HG03442 (cell line): ENCODE results near the gene FGF19.

ENCODE experiments used
- ATAC-seq: cut with Tn5 transposase; IDR thresholded peaks from one replicate; pipeline ENCODE4 v1.9.1; 2021; ENCODE audit warnings: mild to moderate bottlenecking, moderate library complexity; ENCODE audit not compliant: unreplicated experiment

Gene FGF19, protein sequence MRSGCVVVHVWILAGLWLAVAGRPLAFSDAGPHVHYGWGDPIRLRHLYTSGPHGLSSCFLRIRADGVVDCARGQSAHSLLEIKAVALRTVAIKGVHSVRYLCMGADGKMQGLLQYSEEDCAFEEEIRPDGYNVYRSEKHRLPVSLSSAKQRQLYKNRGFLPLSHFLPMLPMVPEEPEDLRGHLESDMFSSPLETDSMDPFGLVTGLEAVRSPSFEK

DNA sequence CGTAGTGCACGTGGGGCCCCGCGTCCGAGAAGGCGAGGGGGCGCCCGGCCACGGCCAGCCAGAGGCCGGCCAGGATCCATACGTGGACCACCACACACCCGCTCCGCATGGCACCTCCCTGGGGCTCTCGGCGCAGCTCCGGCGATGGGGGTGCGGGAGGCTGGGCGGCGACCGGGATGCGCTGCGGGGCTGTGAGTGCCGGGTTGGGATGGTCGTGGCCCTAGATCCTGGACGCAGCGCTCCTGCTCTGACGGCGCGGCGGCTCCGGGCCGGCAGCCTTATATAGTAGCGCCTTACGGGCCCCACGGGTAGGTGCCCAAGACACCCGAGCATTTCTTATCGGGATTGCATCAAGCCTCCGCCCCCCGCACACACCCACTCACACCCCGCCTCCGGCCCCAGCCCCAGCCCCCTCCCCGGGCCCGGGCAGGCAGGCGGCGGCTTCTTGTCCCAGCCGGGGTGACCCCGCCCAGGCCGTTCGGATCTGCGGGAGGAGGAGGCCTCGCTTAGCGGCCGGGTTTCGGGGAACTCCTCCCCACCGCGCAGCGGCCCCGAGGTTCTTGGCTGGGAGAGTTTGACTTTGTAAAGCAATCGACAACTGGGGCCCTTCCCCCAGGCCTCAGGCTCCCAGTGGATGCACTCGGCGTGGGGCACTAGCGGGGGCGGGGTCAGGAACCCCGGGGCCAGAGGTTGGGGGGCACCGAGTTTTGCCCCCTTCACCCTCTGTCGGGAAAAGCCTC lies at the start of gene FGF19:
FGF19 (minus strand) TSS at position 255 of the 740 bp plus-strand sequence; CDS start at position 109, 146 bp downstream.
- no peak for ATAC-seq

DNA sequence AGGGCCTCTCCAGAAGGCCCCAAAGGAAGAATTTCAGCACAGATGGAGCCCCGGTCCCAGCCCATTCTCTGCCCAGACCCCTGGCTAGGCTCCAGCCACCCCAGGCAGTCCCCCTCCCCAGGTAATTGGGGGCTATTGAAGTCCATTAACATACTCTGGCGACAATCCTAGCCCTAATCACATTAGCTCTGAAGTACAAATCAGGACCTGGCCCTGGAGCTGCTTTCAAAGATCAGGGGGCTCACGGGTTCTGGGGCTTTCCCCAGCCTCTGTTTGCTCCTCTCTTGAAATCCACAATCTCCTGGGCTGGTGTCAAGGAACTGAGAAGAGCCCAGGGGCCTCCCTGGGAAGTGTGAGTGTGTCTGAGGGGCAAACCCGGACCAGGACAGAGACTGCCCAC lies 49.1 kb upstream of the FGF19 start:
- no peak for ATAC-seq

DNA sequence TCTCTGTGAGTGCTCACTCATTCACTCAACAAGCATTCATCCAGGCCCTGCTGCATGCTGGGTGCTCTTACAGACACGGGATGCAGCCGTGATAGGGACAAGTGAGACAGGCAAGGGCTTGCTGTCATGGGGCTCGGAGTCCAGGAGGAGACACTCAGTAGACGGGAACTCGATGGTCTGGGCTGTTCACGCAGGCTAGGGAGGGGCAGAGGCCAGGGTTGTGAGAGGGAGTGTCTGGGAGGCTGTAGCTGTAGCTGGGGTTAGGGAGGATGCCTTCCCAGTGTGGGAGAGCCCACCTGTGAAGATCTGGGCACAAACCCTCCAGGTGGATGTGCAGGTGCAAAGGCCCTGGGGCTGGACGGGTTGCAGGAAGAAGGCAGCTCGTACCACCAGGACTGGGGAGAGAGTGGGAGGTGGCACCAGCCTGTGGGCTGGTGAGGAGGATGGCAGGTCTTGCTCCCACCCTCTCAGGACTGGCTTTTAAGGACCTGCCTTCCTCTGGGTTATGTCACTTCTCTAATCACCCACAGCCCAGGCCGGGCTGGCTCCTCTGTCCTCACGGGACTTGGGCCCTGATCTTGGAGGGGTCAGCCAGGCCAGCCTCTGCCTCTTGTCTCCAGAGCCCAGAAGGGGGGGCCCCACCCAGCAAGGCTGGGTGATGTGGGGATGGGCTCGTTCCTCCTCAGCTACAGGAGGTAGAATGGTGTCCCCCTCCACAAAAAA lies 47.2 kb upstream of the FGF19 start:
- ATAC-seq = no peak

DNA sequence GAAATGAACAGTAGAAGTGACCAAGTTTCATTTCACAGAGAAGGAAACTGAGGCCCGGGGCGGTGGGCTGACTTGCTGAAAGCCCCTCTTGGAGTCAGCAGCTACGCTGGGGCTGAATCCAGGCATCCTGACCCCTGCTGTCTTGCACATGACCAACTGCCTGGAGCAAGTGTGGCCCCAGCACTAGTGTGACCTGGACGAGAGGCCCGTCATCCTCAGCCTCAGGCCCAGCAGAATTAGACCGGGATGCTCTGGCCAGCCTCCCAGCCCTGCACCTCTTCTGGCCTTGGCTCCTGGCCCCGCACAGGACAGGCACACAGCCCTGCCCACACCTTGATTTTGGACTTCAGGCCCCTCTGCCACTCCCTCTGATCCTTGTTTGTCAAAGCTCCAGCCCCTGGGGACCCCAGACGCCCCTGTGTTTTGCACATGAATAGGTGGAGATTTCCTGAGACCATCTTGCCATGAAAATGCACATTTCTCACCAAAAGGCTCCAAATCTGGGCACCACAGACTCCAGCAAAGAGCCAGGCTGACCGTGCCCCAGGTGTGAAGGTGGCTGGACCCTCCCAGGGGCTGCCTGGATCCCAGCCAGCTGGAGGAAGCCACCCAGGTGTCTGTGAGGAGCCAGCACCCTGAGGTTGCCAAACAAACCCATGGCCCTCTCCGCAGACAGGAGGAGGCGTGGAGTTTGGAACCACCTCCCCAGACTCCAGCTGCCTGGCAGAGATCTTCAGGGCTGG lies 46.5 kb upstream of the FGF19 start:
- no peak for ATAC-seq

DNA sequence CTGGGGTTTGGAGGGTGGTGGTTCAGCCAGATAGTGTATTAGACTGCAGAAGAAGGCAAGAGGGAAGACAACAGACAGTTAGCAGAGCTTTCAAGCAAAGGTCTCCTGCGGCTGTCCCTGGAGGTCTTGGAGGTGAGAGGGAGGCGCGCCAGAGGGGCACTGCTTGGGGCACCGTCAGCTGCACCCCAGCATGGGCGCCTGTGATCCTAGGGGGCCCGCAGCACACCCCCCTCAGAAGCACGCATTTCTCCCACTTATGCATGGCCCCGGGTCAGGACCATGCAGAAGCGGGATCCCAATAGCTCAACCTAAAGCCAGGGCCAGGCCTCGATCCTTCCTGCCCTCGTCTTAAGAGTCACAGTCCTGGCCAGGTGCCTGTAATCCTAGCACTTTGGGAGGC lies 44.8 kb upstream of the FGF19 start:
- no peak for ATAC-seq

DNA sequence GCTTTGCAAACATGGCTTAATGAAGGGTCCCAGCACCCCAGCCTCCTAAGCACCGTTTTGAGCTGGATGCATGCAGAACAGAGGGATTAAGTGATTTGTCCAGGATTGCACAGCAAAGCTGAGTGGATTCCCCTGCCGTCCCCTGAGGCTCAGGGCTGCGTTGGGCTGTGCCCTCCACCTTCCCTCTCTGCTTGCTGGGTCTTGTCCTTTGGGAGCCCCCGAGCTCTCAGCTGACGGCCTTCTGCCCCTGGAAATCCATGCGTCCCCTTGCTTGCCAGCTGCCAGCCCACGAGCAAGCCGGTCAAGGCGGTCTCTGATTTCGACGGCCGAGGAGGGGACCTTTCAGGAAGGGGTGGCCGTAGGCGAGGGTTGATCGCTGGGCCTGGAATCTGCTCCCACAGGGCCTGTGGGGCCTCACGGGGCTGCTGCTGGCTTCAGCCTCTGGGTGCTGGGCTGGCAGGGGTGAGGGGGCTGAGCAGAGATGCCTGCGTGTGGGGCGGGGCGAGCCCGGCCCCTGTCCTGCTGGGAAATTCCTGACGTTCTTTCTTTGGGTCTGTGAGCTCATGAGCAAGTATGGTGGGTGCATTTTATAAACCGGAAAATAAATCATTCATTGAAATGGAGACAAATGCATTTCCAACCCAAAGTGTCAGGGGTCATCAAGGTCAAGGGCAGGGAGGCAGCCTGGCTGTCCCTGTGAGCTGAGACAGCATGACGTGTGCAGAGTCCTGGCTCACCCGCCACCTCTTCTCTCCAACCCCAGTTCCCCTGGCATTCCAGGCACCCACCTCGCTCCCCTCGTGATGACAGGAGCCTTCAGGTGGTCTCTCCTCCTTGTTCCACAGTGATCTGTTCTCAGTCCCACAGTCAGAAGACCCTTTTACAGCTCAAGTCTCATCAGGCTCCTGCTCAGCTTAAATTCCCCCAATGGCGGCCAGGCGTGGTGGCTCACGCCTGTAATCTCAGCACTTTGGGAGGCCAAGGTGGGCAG lies 43.2 kb upstream of the FGF19 start:
- no peak for ATAC-seq

DNA sequence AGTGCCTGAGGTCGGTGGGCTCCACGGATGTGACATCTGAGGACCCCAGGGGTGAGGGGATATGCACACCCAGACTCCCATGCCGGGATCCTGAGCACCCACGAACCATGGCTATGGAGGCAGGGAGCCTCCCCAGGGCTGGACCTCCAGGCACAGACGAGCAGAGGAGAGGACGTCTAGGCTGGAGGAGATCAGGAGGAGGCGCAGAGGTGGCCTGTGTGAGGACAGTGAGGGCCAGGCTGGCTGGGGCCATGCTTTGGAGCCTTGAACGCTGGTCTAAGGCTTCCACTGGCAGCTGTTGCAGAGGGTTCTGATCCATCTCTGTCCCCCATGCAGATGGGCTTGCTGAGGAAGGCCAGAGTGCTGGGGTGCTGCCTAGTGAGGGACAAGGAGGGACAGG lies 42.3 kb upstream of the FGF19 start:
- ATAC-seq = no peak

DNA sequence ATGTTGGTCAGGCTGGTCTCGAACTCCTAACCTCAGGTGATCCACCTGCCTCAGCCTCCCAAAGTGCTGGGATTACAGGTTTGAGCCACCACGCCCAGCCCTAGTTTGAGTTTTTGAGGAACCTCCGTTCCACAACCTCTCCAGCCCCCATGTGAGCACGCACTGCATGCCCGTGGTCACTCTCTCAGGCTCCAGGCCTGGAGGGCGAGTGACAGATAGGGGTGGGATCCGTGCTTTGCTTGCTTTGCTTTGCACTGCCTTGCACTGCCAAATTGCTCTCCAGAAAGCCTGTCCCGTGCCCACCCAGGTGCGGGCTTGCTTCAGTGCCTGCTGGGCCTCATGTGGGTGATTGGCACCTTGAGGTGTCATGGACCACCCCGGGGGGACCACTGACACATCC lies 41.4 kb upstream of the FGF19 start:
- no peak for ATAC-seq

DNA sequence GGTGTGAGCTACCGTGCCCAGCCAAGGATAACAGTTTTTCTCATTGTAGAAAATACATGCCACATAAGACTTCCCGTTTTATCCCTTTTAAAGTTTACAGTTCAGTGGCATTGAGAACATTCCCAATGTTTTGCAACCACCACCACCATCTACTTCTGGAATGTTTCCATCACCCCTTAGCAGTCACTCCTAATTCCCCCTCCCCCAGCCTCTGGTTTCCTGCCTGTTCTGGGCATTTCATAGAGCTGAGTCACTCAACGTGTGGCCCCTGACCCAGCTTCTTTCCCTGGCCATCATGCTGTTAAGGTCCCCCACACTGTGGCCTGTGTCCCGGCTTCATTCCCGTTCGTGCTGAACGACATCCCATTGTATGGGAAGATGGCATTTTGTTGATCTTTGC lies 40.6 kb upstream of the FGF19 start:
- no peak for ATAC-seq

DNA sequence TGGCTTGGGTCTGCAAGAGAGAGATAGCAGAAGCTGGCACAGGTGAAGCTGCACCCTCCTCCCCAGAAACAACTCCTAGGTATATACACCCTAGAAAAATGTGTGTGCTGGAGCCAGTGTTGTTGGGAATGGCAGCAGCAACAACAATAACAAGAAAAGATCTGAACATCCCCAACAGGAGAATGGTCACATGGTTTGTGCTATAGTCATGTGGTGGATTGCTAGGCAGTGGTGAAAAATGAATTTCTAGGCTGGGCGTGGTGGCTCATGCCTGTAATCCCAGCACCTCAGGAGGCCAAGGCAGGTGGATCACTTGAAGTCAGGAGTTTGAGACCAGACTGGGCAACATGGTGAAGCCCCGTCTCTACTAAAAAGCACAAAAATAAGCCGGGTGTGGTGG lies 31.0 kb upstream of the FGF19 start:
- no peak for ATAC-seq

DNA sequence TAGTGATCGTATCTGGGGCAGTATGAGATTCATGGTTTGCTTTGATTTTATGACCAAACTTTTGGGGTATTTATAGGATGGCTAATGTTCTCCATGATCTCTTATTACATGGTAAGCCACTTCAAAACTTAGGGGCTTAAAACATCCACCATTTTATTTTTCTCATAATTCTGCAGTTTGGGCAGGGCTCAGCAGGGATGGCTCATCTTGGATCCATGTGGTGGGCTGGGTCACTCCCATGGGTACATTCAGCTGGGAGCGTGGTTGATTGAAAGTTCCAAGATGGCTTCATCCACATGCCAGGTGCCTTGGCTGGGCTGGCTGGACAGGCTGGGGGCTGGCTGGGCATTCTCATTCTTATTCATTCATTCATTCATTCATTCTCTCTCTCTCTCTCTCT lies 30.5 kb upstream of the FGF19 start:
- no peak for ATAC-seq

DNA sequence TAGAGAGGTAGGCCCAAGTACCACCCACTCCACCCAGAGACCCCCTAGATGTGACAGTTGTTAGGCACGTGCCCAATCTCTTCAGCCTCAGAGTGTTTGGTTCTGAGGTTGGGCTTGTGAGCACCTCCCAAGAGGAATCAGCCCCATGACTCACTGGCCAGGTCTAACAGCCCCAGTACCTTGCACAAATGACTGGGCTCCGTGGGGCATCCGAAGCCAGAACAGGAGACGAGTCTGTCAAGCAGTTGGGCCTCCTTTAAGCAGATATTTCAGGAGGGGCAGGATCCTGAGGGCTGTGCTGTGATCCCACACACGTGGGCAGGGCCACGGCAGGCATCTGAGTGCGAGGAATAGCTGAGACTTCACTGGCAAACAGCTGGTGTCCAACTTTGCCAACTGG lies 29.1 kb upstream of the FGF19 start:
- no peak for ATAC-seq

DNA sequence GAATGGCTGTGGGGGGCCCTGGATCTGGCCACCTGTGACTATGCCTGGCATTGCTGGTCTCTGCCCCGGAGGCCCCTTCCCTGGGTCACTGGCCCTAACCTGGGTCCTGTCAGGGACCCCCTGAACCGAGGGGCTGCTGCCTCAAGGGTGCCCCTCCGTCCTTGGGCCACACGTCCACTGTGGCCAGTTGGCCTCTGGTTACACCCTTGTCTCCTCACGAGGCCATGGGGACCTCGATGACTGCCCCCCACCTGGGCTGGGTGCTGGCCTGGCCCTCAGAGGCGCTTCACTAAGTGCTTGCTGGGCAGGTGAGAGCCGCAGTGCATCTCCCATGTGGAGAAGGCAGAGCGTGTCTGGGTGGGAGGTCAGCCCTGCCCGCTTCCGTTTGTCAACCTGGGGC lies 27.3 kb upstream of the FGF19 start:
- ATAC-seq = no peak

DNA sequence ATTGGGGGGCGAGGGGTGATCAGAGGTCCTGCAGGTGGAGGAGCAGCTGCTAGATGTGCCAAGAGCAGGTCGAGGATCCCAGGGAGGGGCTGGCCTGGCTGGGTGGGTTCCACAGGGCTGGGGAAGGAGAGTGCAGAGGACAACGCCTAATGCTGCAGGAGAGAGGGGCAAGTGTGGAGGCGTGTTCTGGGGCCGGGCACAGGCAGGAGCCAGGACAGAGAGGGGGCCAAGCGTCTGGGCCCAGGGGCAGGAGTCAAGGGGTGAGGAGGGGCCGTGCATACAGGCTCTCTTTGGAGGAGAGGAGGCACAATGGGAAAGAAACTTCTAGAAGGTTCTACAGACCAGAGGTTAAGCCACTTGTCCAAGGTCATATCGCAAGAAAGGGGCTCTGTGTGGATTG lies 26.7 kb upstream of the FGF19 start:
- ATAC-seq = no peak

DNA sequence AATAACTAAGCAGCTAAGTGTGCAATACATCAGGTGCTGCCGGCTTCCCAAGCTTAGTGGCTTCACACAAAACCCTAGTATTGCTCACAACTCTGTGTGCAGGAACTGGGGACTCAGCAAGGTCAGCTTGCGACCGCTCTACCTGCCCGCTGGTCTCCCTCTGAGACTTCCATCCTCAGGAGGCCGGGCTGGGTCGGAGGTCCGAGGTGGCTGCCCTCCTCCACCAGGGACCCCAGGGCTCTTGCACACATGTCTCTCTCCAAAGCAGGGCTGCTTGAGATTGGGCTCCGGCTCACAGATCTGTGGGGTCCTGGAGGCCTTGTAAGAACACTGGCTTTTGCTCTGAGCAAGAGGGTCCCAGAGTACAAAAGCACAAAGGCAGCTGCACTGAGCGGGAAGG lies 25.4 kb upstream of the FGF19 start:
- ATAC-seq = no peak

DNA sequence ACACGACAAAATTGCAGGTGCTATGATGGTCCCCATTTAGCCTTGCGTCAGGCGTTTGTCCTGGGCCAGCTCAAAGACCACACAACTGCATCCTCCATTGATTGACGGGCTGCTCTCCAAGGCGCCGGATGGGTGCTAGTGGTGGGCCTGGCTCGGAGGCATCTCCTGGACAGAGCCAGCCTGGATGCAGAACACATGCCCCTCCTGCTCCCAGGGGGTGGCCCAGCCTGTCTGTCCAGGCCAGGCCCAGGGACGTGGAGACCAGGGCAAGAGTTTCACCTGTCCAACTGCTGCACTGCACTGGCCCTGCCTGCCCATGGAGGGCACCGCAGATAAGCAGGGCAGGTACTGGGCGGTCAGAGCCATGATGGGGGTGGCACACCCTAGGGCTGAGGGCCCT lies 23.4 kb upstream of the FGF19 start:
- no peak for ATAC-seq

DNA sequence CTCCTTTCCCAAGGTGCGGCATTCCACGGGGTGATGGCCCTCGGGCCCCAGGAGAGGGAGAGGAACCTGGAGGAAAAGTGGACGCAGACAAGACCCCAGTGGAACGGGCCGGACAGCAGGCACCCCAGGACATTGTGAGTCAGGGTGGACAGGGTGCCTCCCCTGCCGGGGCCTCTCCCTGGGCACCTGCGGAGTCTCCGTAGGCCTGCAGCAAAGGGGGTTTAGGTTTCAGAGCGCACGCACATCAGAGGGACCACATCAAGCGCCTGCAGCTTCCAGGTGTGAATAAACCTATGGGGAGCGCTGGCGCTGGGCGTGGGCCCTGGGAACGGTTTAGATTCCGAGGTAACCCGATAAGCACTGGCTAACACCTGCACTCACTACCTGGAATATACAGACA lies 22.7 kb upstream of the FGF19 start:
- no peak for ATAC-seq

DNA sequence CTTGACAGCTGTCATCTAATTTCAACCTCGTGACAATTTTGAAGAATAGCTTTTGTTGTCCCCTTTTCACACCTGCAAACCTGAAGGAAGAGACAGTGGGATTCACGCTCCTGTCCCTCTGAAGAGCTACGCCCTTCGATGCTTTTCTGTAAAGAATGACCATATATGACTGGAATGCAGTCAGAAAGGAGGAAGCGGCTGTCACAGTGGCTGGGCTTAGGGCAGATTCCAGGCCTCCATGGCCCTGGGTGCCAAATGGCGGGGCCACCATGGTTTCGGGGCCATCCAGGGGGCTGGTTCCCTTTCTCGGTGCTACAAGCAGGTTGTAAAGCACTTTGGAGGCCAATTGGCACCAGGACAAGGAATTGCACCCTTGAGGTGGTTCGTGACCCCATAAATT lies 22.2 kb upstream of the FGF19 start:
- ATAC-seq = no peak

DNA sequence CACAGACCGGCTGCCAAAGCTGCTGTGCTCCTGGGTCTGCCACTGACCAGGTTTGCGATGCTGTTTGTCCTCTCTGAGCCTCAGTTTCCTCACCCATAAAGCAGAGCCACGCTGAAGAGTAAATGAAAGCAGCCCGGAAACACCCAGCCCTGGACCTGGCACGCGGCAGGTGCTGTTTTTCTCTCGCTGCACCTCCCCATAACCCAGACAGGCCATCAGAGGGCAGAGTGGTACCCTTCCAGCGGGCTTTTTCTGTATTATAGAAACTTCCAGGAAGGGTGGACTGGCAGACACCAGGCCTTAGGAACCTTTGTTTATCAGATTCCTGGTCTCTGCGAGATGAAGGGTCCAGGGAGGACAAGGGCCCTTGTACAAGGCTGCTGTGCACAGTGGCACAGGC lies 17.9 kb upstream of the FGF19 start:
- no peak for ATAC-seq

DNA sequence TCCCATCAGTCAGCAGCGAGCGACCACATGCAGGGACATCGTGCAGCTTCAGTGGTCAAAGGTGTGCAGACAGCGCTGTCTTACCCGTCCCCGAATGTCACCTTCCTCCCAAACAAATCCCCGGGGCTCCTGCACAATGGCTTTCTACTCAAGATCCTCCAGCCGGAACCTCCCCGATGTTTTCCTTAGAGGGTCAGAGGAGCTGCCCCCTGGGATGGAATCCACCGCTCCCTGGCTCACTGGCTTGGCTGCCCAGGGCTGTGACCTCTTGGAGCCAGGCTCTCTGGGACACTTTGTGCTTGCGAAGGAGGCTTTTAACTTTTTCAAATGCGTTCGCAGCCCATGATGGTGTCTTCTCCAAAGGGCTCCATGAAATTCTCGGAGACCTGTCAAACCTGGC lies 17.3 kb upstream of the FGF19 start:
- no peak for ATAC-seq
